LHCN-M2 (cell line): ENCODE data around the gene RFX1. TPM values are rescaled to one million over a fixed set of nuclear protein-coding genes. Genes with fewer than 3 reads are reported as not detected.
A peak's percentile ranks its signal among the peaks of the same experiment; 100 is the strongest.
"Not testable (repeated sequence)": the region's sequence is repeated elsewhere in the genome, so short reads cannot be mapped to it uniquely, and the experiment has no call there.

Experiments used
- DNase-seq: peaks from one replicate; pipeline ENCODE4 v3.0.0-alpha.2; 2012; ENCODE audit warnings: low read depth
- total RNA-seq: library from RNA; depleted of rRNA; stranded (reverse); fragments of >200 nt; gene quantifications from 2 replicates; pipeline ENCODE4 v1.2.3, GENCODE V29; 2014

RFX1 gene
- total RNA-seq, 1 experiment from 2014 or later = 2.2 TPM

DNA sequence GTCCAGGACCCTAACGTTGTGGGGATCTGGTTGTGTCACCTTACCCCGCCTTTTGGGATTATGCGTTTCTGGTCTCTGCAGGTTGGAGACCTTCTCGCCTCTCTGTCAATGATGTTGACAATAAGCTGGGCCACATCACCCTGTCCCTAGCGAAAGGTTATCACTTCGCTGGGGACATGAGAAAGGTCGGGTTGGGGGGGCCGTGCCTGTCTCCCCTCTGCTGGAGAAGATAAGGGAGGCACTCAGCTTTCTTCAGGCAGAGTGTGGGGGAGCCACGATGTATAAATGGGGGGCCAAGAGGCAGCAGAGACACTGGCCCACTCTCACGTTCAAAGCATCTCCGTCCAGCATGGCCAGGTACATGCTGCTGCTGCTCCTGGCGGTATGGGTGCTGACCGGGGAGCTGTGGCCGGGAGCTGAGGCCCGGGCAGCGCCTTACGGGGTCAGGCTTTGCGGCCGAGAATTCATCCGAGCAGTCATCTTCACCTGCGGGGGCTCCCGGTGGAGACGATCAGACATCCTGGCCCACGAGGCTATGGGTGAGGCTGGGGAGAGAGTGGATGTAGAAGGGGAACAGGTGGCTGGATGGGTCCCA, 21.8 kb upstream of the RFX1 start, which contains the start of gene RLN3:
Gene RLN3 (plus strand): TSS at position 293 of the 595 bp plus-strand sequence. CDS start 57 bp downstream, at position 350.
- no peak for DNase-seq

GRCh38 chr19:14026652-14027192, 20.6 kb upstream of the RFX1 start:
- not testable (repeated sequence) for DNase-seq

DNA sequence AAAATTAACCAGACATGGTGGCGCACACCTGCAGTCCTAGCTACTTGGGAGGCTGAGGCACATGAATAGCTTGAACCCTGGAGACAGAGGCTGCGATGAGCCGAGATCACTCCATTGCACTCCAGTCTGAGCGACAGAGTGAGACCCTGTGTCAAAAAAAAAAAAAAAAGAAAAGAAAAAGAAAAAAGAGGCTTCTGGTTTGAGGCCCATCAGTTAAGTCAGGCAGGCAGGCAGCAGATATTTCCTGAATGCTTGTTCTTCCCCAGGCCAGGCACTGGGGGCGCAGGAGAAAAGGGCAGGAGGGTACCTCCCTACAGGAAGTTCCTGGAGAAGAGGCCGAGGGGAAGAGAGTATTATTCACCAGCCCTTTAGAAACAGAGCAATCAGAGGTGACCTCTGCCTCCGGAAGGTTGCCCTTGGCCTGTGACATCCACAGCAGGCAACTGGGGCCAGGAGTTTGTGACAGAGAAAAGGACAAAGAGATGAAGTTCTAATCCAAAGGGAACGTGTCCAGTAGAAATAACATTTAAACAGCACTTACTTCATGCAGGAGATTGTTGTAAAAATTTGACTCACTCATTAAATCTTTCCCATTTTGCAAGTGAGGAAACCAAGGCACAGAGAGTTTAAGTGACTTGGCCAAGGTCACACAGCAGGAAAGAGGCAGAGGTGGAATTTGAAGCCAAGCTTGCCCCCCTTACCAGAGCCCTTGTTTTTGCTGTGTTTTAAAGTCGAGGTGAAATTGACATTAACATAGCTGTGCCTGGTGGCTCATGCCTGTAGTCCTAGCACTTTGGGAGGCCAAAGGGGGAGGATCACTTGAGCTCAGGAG, 17.5 kb upstream of the RFX1 start:
- DNase-seq = peak; percentile 20

- DNase-seq = no peak
These were observed 16.3 kb upstream of the RFX1 start for GRCh38 chr19:14022469-14022868.

DNA sequence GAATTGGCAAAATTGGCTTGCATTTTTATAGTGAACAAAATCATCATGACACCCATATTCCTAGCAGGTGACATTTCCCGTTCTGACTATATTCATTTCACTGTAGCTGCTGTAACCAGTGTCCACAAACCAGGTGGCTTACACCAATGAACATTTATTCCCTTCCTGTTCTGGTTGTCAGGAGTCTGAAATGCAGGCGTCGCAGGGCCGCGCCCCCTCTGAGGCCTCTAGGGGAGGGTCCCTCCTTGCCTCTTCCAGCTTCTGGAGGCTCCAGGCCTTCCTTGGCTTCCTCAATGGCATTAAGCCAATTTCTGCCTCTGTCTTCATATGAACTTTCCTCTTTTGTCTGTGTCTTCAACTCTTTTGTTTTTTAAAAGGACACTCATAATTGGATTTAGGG, 15.4 kb upstream of the RFX1 start:
- DNase-seq = no peak

DNA sequence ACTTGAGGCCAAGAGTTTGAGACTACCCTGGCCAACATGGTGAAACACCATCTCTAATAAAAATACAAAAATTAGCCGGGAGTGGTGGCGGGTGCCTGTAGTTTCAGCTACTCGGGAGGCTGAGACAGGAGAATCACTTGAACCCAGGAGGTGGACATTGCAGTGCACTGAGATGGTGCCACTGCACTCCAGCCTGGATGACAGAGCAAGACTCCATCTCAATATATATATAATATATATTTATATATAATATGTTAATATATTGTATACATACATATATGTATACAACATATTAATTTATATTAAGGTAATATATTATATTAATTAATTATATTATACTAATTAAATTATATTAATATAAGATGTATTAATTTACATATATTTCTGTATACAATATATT, 13.6 kb upstream of the RFX1 start:
- not testable (repeated sequence) for DNase-seq

DNA sequence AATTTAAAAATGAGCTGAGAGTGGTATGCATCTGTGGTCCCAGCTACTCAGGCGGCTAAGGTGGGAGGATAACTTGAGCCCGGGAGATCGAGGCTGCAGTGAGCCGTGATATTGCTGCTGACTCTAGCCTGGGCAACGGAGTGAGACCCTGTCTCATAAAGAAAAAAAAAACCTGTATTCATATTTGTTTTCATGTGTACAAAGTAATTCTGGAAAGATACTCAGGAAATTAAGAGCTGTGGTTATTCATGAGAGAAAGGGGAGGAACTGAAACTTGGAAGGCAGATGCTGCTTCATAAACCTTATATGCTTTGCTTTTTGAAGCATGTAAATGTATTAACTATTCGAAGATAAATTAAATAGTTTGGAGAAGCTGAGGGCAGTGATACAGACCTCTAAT, 13.0 kb upstream of the RFX1 start:
- no peak for DNase-seq

- DNase-seq = no peak
These were observed 9.5 kb upstream of the RFX1 start for GRCh38 chr19:14015524-14016035.

- DNase-seq = no peak
These were observed 6.3 kb upstream of the RFX1 start for GRCh38 chr19:14012378-14012915.

DNA sequence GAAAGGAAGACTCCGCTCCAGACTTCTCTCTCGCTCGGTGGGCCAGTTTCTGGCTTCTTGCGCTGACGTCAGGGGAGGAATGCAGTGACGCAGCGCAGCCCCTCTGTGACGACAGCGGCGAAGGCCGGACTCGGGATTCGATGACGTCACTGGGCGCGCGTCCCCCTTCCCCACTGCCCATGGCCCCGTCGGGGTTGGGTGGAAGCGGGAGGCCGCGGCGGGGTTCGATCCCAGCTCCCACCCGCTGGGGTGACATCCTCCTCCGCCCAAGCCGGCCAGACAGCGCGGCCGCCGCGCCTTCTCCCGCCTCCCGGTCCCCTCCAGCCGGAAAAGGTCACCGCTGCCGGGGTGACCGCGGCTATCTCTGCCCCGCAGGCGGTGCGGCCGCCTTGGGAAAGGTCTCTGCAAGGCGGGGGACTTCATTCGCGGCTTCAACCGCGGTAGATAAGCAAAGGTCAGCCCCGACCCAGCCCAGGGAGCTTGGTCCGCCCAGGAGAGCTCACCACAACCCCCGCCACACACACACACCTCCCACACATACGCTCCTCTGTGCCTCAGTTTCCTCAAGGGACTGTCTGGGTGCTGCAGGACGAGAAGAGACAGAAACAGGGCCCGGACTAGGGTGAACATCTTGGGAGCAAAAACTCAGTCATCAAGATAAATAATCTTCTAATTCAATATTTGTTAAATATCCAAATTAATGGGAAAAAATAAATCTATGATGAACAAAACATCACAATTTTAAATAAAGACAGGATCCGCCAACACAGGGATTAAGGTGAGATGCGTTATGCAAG, 844 bp upstream of the RFX1 start:
- no peak for DNase-seq

GRCh38 chr19:14005349-14006084, 603 bp downstream of the RFX1 start:
- peak; percentile 67 for DNase-seq

GRCh38 chr19:14004619-14005348, 1.3 kb downstream of the RFX1 start:
- no peak for DNase-seq

- DNase-seq = no peak
These were observed 2.7 kb downstream of the RFX1 start for GRCh38 chr19:14003251-14004055.

GRCh38 chr19:14002571-14003250, 3.4 kb downstream of the RFX1 start:
- no peak for DNase-seq

DNA sequence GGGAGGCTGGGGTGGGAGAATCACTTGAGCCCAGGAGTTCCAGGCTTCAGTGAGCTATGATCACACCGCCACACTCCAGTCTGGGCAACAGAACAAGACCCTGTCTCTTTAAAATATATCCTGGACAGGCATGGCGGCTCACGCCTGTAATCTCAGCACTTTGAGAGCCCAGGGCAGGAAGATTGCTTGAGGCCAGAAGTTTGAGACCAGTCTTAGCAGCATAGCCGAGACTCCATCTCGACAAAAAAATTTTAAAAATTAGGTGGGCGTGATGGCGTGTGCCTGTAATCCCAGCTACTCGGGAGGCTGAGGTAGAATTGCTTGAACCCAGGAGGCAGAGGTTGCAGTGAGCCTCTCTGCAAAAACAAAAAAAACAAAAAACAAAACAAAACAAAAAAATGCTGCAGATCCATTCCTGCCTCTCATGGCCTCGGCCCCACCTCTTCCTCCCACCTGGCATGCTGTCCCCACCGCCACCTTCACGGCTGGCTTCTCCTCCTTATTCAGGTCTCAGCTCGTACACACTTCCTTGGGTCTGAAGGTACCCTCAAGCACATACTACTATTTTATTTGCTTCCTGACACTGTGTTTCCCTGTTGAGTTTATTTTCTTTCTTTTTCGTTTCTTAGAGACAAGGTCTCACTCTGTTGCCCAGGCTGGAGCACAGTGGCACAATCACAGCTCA, 5.3 kb downstream of the RFX1 start:
- DNase-seq = no peak

GRCh38 chr19:13999085-13999484, 7.0 kb downstream of the RFX1 start:
- DNase-seq = no peak

DNA sequence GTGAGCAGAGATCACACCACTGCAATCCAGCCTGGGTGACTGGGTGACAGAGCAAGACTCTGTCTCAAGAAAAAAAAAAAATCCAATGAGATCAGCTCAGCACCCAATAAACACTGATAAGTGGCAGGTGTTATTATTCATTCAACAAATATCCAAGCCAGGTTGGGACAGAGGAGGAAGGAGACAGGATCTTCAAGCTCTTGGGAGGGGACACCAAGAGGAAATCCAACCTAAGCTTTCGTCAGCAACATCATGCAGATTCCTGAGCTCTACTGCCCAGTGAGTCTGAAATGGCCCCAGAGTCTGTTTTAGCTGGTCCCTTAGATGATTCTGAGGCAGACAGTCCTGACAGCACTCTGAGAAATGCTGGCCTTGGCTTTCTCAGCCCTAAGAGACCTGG, 7.7 kb downstream of the RFX1 start:
- DNase-seq = no peak

DNA sequence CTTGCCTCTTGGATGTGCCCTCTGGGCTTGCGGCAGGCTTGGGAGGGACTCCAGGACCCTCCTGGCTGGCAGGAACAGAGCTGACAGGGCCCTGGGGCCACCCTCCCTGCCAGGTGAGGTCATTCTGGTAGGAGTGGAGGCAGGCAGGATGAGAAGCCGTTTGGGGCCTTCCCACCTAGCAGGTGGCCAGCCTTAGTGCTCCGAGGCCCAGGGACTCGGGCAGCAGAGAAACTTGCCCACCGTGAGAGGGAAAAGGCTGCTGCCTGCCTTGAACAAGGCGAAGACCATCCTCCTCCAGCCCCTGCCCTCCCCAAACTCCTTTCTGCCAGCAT, 8.5 kb downstream of the RFX1 start:
- DNase-seq = no peak
